Uterus (tissue), 4 donors: ENCODE measurements around the gene DAB2. TPM values are rescaled to one million over a fixed set of nuclear protein-coding genes. Genes with fewer than 3 reads are reported as not detected.
"Not testable (repeated sequence)": the region's sequence is repeated elsewhere in the genome, so short reads cannot be mapped to it uniquely, and the experiment has no call there.

Experiments used
- DNase-seq, 2 donors: peaks; one replicate each; pipeline ENCODE4 v3.0.0-alpha.2; 2019 to 2020
- H3K27ac ChIP-seq, 2 donors: fragments of 200-600 bp; sonication (generic); 1 replicate in 1 of 2; 2 replicates in 1 of 2; pipeline ENCODE4 v1.5.1; 2016 to 2018
- H3K27me3 ChIP-seq, 2 donors: fragments of 200-600 bp; sonication (generic); one replicate each; pipeline ENCODE4 v1.5.1; 2018 to 2019; ENCODE audit warnings: control low read depth in 1 of 2
- H3K36me3 ChIP-seq, 2 donors: fragments of 200-600 bp; sonication (generic); one replicate each; pipeline ENCODE4 v1.5.1; 2019; ENCODE audit warnings: control low read depth in 1 of 2
- H3K4me1 ChIP-seq, 2 donors: fragments of 200-600 bp; sonication (generic); one replicate each; pipeline ENCODE4 v1.5.1; 2018 to 2019; ENCODE audit warnings: control low read depth in 1 of 2
- H3K4me3 ChIP-seq, 2 donors: fragments of 200-600 bp; sonication (generic); 1 replicate in 1 of 2; 2 replicates in 1 of 2; pipeline ENCODE4 v1.5.1; 2018 to 2019; ENCODE audit warnings: mild to moderate bottlenecking in 1 of 2
- H3K9me3 ChIP-seq, 2 donors: fragments of 200-600 bp; sonication (generic); one replicate each; pipeline ENCODE4 v1.5.1; 2019; ENCODE audit warnings: control low read depth in 1 of 2
- POLR2A ChIP-seq, 2 donors: fragments of 450-650 bp; IDR thresholded peaks; one replicate each; pipeline ENCODE4 v1.6.1; 2016; ENCODE audit warnings: antibody characterized with exemption in 2 of 2, mild to moderate bottlenecking in 1 of 2, moderate library complexity in 1 of 2
- intact Hi-C: fragments of 100-400 bp; cut with DNase I; formaldehyde crosslinking; loops from one replicate; pipeline ENCODE4 v1.15.1; 2023; ENCODE audit warnings: low total_unique reads
- total RNA-seq, 4 donors: library from RNA; depleted of rRNA in 3 of 4; stranded (reverse); fragments of >200 nt in 3 of 4; gene quantifications; one replicate each; pipeline versions ENCODE4 v1.1.0 to v1.2.4, GENCODE V29; 2014 to 2023
- TF ChIP-seq, protein P1 (sequence below), 4 experiments: fragments of 200-600 bp in 2 of 4; fragments of 450-650 bp in 2 of 4; sonication (generic) in 2 of 4; IDR thresholded peaks; one replicate each; pipeline ENCODE4 v1.5.1; 2016 to 2019; ENCODE audit warnings: antibody characterized with exemption in 4 of 4, mild to moderate bottlenecking in 2 of 4, moderate library complexity in 1 of 4
- donor health status: DM: yes; HTN: yes; CAD: no.

DAB2 gene
- total RNA-seq, 4 donors from 2014 or later, result 23.1 to 80.1 (median 56.7) TPM

DNA sequence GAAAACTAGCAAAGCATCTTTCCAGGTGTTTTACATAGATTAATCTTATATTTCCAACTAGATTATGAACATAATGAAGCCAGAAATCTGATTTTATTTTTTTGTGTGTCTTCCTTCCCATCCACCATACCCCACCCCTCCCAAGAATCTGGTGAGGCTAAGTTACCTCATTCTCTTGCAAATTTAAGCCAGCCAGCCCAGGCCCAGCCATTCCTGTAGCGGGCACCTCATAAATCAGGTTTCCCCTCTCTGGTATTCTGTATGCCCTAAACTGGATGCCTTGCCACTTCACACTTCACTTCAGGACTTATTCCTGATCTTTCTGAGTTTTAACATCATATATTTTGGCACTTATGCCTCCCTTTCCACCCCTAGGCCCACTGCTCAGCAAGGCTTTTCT lies 82.3 kb downstream of the DAB2 start:
- Histone ChIP-seq H3K4me1 (no peaks in the 10 kb centered on the region), H3K9me3 (no peaks in the 10 kb centered on the region), H3K4me3 (no peak overlapping the region), H3K27ac (no peak overlapping the region), H3K36me3 (no peaks in the 10 kb centered on the region), H3K27me3 (no peaks in the 10 kb centered on the region)
- TF ChIP-seq POLR2A (IDR thresholded peaks at IDR 0.05), result no peak
- TF ChIP-seq, protein P1, sequence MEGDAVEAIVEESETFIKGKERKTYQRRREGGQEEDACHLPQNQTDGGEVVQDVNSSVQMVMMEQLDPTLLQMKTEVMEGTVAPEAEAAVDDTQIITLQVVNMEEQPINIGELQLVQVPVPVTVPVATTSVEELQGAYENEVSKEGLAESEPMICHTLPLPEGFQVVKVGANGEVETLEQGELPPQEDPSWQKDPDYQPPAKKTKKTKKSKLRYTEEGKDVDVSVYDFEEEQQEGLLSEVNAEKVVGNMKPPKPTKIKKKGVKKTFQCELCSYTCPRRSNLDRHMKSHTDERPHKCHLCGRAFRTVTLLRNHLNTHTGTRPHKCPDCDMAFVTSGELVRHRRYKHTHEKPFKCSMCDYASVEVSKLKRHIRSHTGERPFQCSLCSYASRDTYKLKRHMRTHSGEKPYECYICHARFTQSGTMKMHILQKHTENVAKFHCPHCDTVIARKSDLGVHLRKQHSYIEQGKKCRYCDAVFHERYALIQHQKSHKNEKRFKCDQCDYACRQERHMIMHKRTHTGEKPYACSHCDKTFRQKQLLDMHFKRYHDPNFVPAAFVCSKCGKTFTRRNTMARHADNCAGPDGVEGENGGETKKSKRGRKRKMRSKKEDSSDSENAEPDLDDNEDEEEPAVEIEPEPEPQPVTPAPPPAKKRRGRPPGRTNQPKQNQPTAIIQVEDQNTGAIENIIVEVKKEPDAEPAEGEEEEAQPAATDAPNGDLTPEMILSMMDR (IDR thresholded peaks at IDR 0.05), result no peak
- intact Hi-C loops, result no loop called here
- no peak for DNase-seq

DNA sequence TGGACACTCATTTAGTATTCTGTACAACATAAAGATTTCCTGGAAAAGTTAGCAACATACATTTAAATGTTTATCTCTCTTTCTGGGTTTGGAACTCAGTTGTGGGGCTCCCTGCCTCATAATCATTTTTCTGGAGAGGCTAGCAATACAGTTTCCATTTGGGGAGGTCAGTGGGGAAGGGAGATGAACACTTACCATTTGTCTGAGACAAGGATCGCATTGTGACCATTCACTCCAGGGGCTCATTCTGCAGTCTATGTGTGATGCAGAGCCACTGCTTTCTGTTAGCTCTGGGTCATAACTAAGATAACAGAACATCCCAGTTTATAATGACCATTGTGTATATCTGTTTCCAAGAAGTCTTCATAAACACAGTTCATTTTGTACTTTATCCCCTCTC lies 82.9 kb downstream of the DAB2 start:
- H3K9me3 ChIP-seq, result no peaks in the 10 kb centered on the region
- H3K27me3 ChIP-seq, result no peaks in the 10 kb centered on the region
- no peak overlapping the region for H3K27ac ChIP-seq

GRCh38 chr5:39340506-39340905 lies 84.3 kb downstream of the DAB2 start:
- no peak overlapping the region for H3K4me3 ChIP-seq
- no peak for DNase-seq
- intact Hi-C loops, result no loop called here
- H3K27me3 ChIP-seq, result no peaks in the 10 kb centered on the region
- H3K9me3 ChIP-seq, result no peaks in the 10 kb centered on the region
- no peaks in the 10 kb centered on the region for H3K4me1 ChIP-seq
- H3K36me3 ChIP-seq, result no peaks in the 10 kb centered on the region
- TF ChIP-seq, protein P1 (IDR thresholded peaks at IDR 0.05), result no peak
- TF ChIP-seq POLR2A (IDR thresholded peaks at IDR 0.05), result no peak
- H3K27ac ChIP-seq, result no peak overlapping the region

More for the DNA sequence above, 82.9 kb downstream of the DAB2 start:
- intact Hi-C loops, result no loop called here
- H3K4me1 ChIP-seq, result no peaks in the 10 kb centered on the region
- H3K36me3 ChIP-seq, result no peaks in the 10 kb centered on the region
- DNase-seq, result no peak
- TF ChIP-seq POLR2A (IDR thresholded peaks at IDR 0.05), result no peak
- TF ChIP-seq, protein P1 (IDR thresholded peaks at IDR 0.05), result no peak
- H3K4me3 ChIP-seq, result no peak overlapping the region

DNA sequence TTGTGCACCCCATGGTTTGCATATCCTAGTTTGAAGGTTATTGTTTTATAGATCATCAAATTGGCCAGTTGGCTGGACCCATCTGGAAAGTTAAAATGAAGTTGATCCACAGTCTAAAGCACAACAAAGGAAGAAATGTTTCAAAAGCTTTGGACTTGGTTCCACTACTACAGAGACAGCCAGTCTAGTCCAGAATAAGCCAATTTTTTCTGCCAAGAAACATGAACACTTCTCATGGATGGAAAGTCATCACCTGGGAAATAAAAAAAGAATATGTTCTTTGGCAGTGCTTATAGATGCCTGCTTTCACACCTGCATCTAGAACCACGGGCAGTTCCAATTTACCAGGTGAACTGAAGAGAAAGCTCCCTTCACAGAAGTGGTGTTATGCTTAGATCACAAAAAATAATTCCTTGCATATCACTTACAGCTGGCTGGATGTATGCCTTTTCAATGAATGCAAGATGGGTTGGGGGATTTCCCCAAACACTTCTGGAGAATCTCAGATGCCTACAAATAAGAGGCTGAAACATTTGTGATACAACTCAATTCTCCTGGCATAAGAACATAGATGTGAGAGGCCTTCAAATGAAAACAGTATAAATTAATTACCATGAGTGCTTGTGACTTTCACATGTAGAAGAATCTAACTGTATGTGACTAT lies 87.4 kb downstream of the DAB2 start:
- H3K27ac ChIP-seq, result no peak overlapping the region
- H3K27me3 ChIP-seq, result no peaks in the 10 kb centered on the region
- H3K4me1 ChIP-seq, result no peaks in the 10 kb centered on the region
- H3K9me3 ChIP-seq, result no peaks in the 10 kb centered on the region
- no peak overlapping the region for H3K4me3 ChIP-seq
- DNase-seq, result no peak
- intact Hi-C loops, result no loop called here
- H3K36me3 ChIP-seq, result no peaks in the 10 kb centered on the region
- TF ChIP-seq, protein P1 (IDR thresholded peaks at IDR 0.05), result no peak
- TF ChIP-seq POLR2A (IDR thresholded peaks at IDR 0.05), result no peak

GRCh38 chr5:39334296-39334695 lies 90.5 kb downstream of the DAB2 start:
- H3K27me3 ChIP-seq, DNase-seq, intact Hi-C loops, H3K27ac ChIP-seq, H3K4me3 ChIP-seq, H3K9me3 ChIP-seq, H3K36me3 ChIP-seq, H3K4me1 ChIP-seq: not testable (repeated sequence)

DNA sequence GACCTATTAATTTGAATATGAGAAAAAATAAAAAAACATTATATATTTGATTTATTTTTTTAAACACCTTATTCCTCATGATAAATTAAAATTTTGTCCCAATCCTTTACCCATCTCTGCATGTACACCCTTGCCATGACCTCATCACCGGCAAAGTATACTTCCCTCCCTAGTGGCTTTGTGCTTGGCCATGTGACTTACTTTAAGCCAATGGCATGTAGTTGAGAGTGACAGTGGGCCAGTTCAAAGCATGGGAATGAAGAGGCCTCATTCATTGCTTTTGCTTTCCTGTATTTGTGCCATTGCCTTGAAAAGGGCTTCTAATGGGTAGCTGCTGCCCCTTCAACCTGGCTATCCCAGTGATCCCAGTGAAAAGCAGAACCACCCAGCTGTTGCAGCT lies 91.7 kb downstream of the DAB2 start:
- H3K36me3 ChIP-seq, result no peaks in the 10 kb centered on the region
- no peak overlapping the region for H3K27ac ChIP-seq
- H3K4me3 ChIP-seq, result no peak overlapping the region
- no peaks in the 10 kb centered on the region for H3K4me1 ChIP-seq
- no peaks in the 10 kb centered on the region for H3K9me3 ChIP-seq
- no peaks in the 10 kb centered on the region for H3K27me3 ChIP-seq
- no peak for TF ChIP-seq POLR2A (IDR thresholded peaks at IDR 0.05)
- TF ChIP-seq, protein P1 (IDR thresholded peaks at IDR 0.05), result no peak
- DNase-seq, result no peak
- intact Hi-C loops, result no loop called here
